HepG2 (cell line): Measurements from ENCODE around the gene SLC5A10. TPM values are rescaled to one million over a fixed set of nuclear protein-coding genes. Genes with fewer than 3 reads are reported as not detected.
"Not testable (repeated sequence)": the region's sequence is repeated elsewhere in the genome, so short reads cannot be mapped to it uniquely, and the experiment has no call there.

Experiments
- ATAC-seq: fragments of 200-7000 bp; cut with Tn5 transposase; 3 replicates; pipeline ENCODE4 v1.9.1; 2020; ENCODE audit warnings: mild to moderate bottlenecking, moderate library complexity
- BruUV-seq: library from RNA; stranded (reverse); fragments of 400-500 nt; replicated peaks from 2 replicates; lab custom pipeline; 2021; lab: Mats Ljungman, UMichigan
- CTCF ChIA-PET: fragments of 300-600 bp; formaldehyde crosslinking; extraction: SDS; loops from one replicate; lab custom pipeline; 2021; ENCODE audit warnings: low total read pairs, inconsistent platforms, low intra/inter-chr PET ratio; lab: Yijun Ruan, JAX
- POLR2A ChIA-PET: fragments of 350-600 bp; sonication (Branson Sonifier 250); formaldehyde crosslinking; loops from one replicate; lab custom pipeline; 2020; ENCODE audit warnings: antibody characterized with exemption, inconsistent platforms; lab: Yijun Ruan, JAX
- DNase-seq: peaks from one replicate; pipeline ENCODE4 v3.0.0-alpha.2; 2015; ENCODE audit warnings: low spot score
- FAIRE-seq: peaks from 3 replicates; lab custom pipeline; 2011; peaks lifted over from hg19 to GRCh38; lab: Jason Lieb, UNC
- H2AFZ ChIP-seq: one replicate; pipeline ENCODE4 v1.6.1; 2011; ENCODE audit warnings: low read length, inconsistent platforms
- H3K27ac ChIP-seq: fragments of 300-600 bp; 3 replicates; pipeline ENCODE4 v1.8.0; 2011; ENCODE audit warnings: mixed run types, mild to moderate bottlenecking, mixed read lengths, low read length, inconsistent platforms; ENCODE audit not compliant: insufficient read depth; ENCODE audit errors: extremely low read length
- H3K27me3 ChIP-seq, 2 experiments: fragments of 200-600 bp in 1 of 2; 2 replicates in 1 of 2; 3 replicates in 1 of 2; pipeline versions ENCODE4 v1.6.0 to v1.8.0; 2011; ENCODE audit warnings: low read length in 2 of 2, mild to moderate bottlenecking in 2 of 2, moderate library complexity in 2 of 2, inconsistent platforms in 1 of 2; ENCODE audit not compliant: insufficient read depth in 2 of 2, control insufficient read depth in 1 of 2
- H3K36me3 ChIP-seq, 2 experiments: fragments of 200-600 bp in 1 of 2; replicated peaks in 1 of 2; 2 replicates in 1 of 2; 3 replicates in 1 of 2; pipeline versions ENCODE4 v1.5.1 to v1.8.0; 2011; ENCODE audit warnings: low read length in 2 of 2, inconsistent platforms in 1 of 2; ENCODE audit not compliant: insufficient read depth in 2 of 2, control insufficient read depth in 1 of 2
- H3K4me1 ChIP-seq: 2 replicates; pipeline ENCODE4 v1.5.1; 2012; ENCODE audit warnings: low read length, inconsistent platforms; ENCODE audit not compliant: insufficient read depth
- H3K4me2 ChIP-seq: 2 replicates; pipeline ENCODE4 v1.6.0; 2011; ENCODE audit warnings: low read depth, low read length, inconsistent platforms
- H3K4me3 ChIP-seq, 3 experiments: fragments of 200-600 bp in 1 of 3; sonication (generic), shearing (Covaris generic) in 1 of 3; replicated peaks in 1 of 3; 2 replicates each; pipeline ENCODE4 v1.5.1; 2011 to 2016; ENCODE audit warnings: low read length in 3 of 3, inconsistent platforms in 2 of 3, low read depth in 2 of 3, mild to moderate bottlenecking in 2 of 3, control low read depth in 1 of 3, mixed read lengths in 1 of 3; ENCODE audit not compliant: insufficient read depth in 1 of 3
- H3K79me2 ChIP-seq: one replicate; pipeline ENCODE4 v1.6.1; 2011; ENCODE audit warnings: low read length, inconsistent platforms; ENCODE audit not compliant: insufficient read depth
- H3K9ac ChIP-seq: 2 replicates; pipeline ENCODE4 v1.6.0; 2011; ENCODE audit warnings: mild to moderate bottlenecking, low read depth, low read length, inconsistent platforms; ENCODE audit not compliant: insufficient read depth
- H3K9me3 ChIP-seq: 2 replicates; pipeline ENCODE4 v1.5.1; 2012; ENCODE audit warnings: mild to moderate bottlenecking, low read length
- H4K20me1 ChIP-seq: 2 replicates; pipeline ENCODE4 v1.6.0; 2011; ENCODE audit warnings: inconsistent platforms, mild to moderate bottlenecking, low read length, moderate library complexity; ENCODE audit not compliant: insufficient read depth
- DMAP1 ChIP-seq: IDR thresholded peaks from 2 replicates; pipeline ENCODE4 v1.6.1; 2016
- HNF1B ChIP-seq: sonication (generic); formaldehyde crosslinking; IDR thresholded peaks from 2 replicates; pipeline ENCODE4 v1.5.1; 2020; ENCODE audit warnings: mild to moderate bottlenecking, moderate library complexity, missing genetic modification reagents
- ZFP36 ChIP-seq: fragments of 150-350 bp; IDR thresholded peaks from 2 replicates; pipeline ENCODE4 v1.6.1; 2018; ENCODE audit warnings: borderline replicate concordance, low read length, low read depth; ENCODE audit not compliant: partially characterized antibody
- ZNF335 ChIP-seq: sonication (generic); formaldehyde crosslinking; IDR thresholded peaks from 2 replicates; pipeline ENCODE4 v1.4.0; 2020; ENCODE audit warnings: missing genetic modification reagents
- ZNF615 ChIP-seq: sonication (generic); formaldehyde crosslinking; IDR thresholded peaks from 2 replicates; pipeline ENCODE4 v1.5.0; 2020; ENCODE audit warnings: mild to moderate bottlenecking, missing genetic modification reagents, borderline replicate concordance
- WGBS: methylation state at CpG from one replicate; pipeline ENCODE4 v1.1.6; 2017; ENCODE audit warnings: low lambda C conversion rate; 5-methylcytosine and 5-hydroxymethylcytosine counted together
- in situ Hi-C: cut with HindIII; loops from 2 replicates; pipeline ENCODE4 v1.10.0; 2017; ENCODE audit warnings: low pct_unique_long_range_greater_than_20kb; ENCODE audit not compliant: extremely low pct_ligation_motif_present
- intact Hi-C: fragments of 100-400 bp; cut with micrococcal nuclease; formaldehyde crosslinking; loops from one replicate; pipeline ENCODE4 v1.10.0; 2022; ENCODE audit not compliant: unreplicated experiment
- polyA plus RNA-seq, 8 experiments: library from polyadenylated mRNA; depleted of rRNA in 3 of 8; stranded (reverse) in 7 of 8; unstranded in 1 of 8; fragments of >200 nt; fragmentation: Illumina TruSeq in 4 of 8; extraction: Trizol in 4 of 8; gene quantifications; 2 replicates each; pipeline versions ENCODE4 v1.2.1 to v1.2.3, GENCODE V29; 2011 to 2016; ENCODE audit warnings: low read depth in 4 of 8, missing spikeins in 1 of 8, mixed read lengths in 1 of 8; ENCODE audit not compliant: insufficient read depth in 1 of 8
- total RNA-seq, 5 experiments: library from RNA; depleted of rRNA; stranded (reverse); fragments of >200 nt; fragmentation: Illumina TruSeq; extraction: Trizol; gene quantifications; 2 replicates each; pipeline ENCODE4 v1.2.3, GENCODE V29; 2016; ENCODE audit warnings: low read depth in 1 of 5
- TF ChIP-seq, protein P1 (sequence below): sonication (generic); formaldehyde crosslinking; IDR thresholded peaks from 2 replicates; pipeline ENCODE4 v1.5.0; 2020; ENCODE audit warnings: missing genetic modification reagents

Gene SLC5A10
- total and polyA plus RNA-seq, 2 of the 13 experiments (the other 11 are each of a cell fraction or from before 2014, with no cell fraction given): 0.05 TPM; not detected in 1

DNA sequence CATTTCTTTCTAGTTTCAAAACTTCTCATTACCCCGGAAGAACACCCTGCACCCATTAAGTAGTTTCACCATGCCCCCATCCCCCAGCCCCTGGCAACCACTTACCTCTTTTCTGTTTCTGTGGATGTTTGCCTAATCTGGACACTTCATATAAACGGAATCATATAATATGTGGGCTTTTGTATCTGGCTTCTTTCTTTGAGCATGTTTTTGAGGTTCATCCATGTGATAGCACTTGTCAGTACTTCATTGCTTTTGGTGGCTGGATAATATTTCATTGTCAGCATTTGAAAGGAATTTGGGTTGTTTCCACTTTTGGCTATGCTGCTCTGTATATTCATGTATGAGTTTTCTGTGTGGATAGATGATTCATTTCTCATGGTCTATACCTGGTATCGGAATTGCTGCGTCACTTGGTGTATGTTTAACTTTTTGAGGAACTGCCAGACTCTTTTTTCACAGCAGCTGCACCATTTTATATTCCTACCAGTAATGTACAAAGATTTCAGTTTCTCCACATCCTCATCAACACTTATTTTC lies 30.0 kb upstream of the SLC5A10 start:
- Histone ChIP-seq H3K36me3 (peaks cover 10 to 14% of the 10 kb centered on the region in 2 experiments), H3K27me3 (no peaks in the 10 kb centered on the region), H4K20me1 (peaks cover 8% of the 10 kb centered on the region; the same call in 1 of the 2 replicates), H3K79me2 (peaks cover 7% of the 10 kb centered on the region), H3K9ac (no peak overlapping the region), H3K4me2 (no peak overlapping the region), H3K9me3 (no peaks in the 10 kb centered on the region), H2AFZ (no peak overlapping the region), H3K27ac (no peak overlapping the region)
- FAIRE-seq (no peak), DNase-seq (no peak), ATAC-seq (no peak)
- intact Hi-C loops (no loop called here), in situ Hi-C loops (no loop called here)
- BruUV-seq: no TSS peak
- POLR2A ChIA-PET: no interaction called here
- TF ChIP-seq DMAP1 (CRISPR knock-in tag) (no peak), ZNF615 (CRISPR knock-in tag) (no peak), HNF1B (CRISPR knock-in tag) (no peak), ZNF335 (CRISPR knock-in tag) (no peak), ZFP36 (no peak)
- TF ChIP-seq, protein P1, sequence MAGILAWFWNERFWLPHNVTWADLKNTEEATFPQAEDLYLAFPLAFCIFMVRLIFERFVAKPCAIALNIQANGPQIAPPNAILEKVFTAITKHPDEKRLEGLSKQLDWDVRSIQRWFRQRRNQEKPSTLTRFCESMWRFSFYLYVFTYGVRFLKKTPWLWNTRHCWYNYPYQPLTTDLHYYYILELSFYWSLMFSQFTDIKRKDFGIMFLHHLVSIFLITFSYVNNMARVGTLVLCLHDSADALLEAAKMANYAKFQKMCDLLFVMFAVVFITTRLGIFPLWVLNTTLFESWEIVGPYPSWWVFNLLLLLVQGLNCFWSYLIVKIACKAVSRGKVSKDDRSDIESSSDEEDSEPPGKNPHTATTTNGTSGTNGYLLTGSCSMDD: no peak
- TF ChIP-seq, all 625 proteins: peak for 0
- peaks cover 55% of the 10 kb centered on the region for H3K4me1 ChIP-seq
- H3K4me3 ChIP-seq: no peak overlapping the region
- WGBS: 94% methylated on average over 4 of the region's 4 CpGs
- CTCF ChIA-PET: no interaction called here

DNA sequence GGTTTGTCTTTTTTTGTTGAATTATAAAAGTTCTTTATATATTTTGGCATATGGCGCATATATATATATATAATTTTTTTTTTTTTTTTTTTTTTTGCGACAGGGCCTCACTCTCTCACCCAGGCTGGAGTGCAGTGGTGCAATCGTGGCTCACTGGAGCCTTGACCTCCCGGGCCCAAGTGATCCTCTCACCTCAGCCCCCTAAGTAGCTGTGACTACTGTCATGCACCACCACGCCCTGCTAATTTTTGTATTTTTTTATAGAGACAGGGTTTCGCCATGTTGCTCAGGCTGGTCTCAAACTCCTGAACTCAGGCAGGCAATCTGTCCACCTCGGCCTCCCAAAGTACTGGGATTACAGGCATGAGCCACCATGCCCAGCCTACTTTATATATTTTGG lies 29.4 kb upstream of the SLC5A10 start:
- peaks cover 55% of the 10 kb centered on the region for H3K4me1 ChIP-seq
- H3K4me3 ChIP-seq, POLR2A ChIA-PET, in situ Hi-C loops, H3K27ac ChIP-seq, H3K79me2 ChIP-seq, H3K4me2 ChIP-seq, H4K20me1 ChIP-seq, H3K27me3 ChIP-seq, intact Hi-C loops, H2AFZ ChIP-seq, DNase-seq, H3K9me3 ChIP-seq, ATAC-seq, CTCF ChIA-PET, FAIRE-seq, H3K9ac ChIP-seq, BruUV-seq: not testable (repeated sequence)
- 93% methylated on average over 7 of the region's 7 CpGs for WGBS
- peaks cover 10 to 12% of the 10 kb centered on the region in 2 experiments for H3K36me3 ChIP-seq
